ENCODE results near the gene ADAM12. TPM values are rescaled to one million over a fixed set of nuclear protein-coding genes. Genes with fewer than 3 reads are reported as not detected.

The ADAM12 gene
- total RNA-seq, 2 experiments from 2014 or later = 1.2 to 1.5 TPM

- POLR2A ChIA-PET = no interaction called here
- CTCF ChIA-PET = no interaction called here
- Histone ChIP-seq H3K4me1 (ENCODE audit: insufficient read depth, low read length) (no peaks in the 10 kb centered on the region), H3K27me3 (ENCODE audit: control insufficient read depth in 1 of 2, insufficient read depth in 2 of 2, low read length in 2 of 2) (no peaks in the 10 kb centered on the region), H3K4me3 (ENCODE audit: low read length) (no peak overlapping the region), H3K27ac (ENCODE audit: low read depth in 1 of 2, low read length in 2 of 2) (no peak overlapping the region), H3K36me3 (ENCODE audit: insufficient read depth, low read length) (no peaks in the 10 kb centered on the region), H3K9me3 (ENCODE audit: control insufficient read depth in 1 of 2, insufficient read depth in 1 of 2, low read length in 2 of 2) (peaks cover 0 to 7% of the 10 kb centered on the region in 2 experiments)
- DNase-seq = no peak
- H3K9me3 Mint-ChIP-seq = no peaks in the 10 kb centered on the region
- no peaks in the 10 kb centered on the region for H3K36me3 Mint-ChIP-seq (ENCODE audit: low read depth)
- ATAC-seq (ENCODE audit: poor library complexity) = no peak
- TF ChIP-seq CTCF (IDR thresholded peaks at IDR 0.05) = no peak
- H3K4me1 Mint-ChIP-seq (ENCODE audit: low read depth) = no peaks in the 10 kb centered on the region
- no peak overlapping the region for H3K4me3 Mint-ChIP-seq
- no peaks in the 10 kb centered on the region for H3K27me3 Mint-ChIP-seq
- no peak overlapping the region for H3K27ac Mint-ChIP-seq
- intact Hi-C loops (cut with DNase I, micrococcal nuclease) = no loop called here
These were observed 164.7 kb downstream of the ADAM12 start for GRCh38 chr10:126223512-126224067.

- Mint-ChIP-seq H3K4me3 (no peak overlapping the region), H3K36me3 (ENCODE audit: low read depth) (no peaks in the 10 kb centered on the region), H3K4me1 (ENCODE audit: low read depth) (no peaks in the 10 kb centered on the region), H3K9me3 (no peaks in the 10 kb centered on the region), H3K27me3 (no peaks in the 10 kb centered on the region), H3K27ac (no peak overlapping the region)
- CTCF ChIA-PET = no interaction called here
- H3K4me1 ChIP-seq (ENCODE audit: insufficient read depth, low read length) = no peaks in the 10 kb centered on the region
- intact Hi-C loops (cut with DNase I, micrococcal nuclease) = no loop called here
- no peaks in the 10 kb centered on the region for H3K36me3 ChIP-seq (ENCODE audit: insufficient read depth, low read length)
- H3K4me3 ChIP-seq (ENCODE audit: low read length) = no peak overlapping the region
- POLR2A ChIA-PET = no interaction called here
- no peak for TF ChIP-seq CTCF (IDR thresholded peaks at IDR 0.05)
- no peak overlapping the region for H3K27ac ChIP-seq (ENCODE audit: low read depth in 1 of 2, low read length in 2 of 2)
- H3K9me3 ChIP-seq (ENCODE audit: control insufficient read depth in 1 of 2, insufficient read depth in 1 of 2, low read length in 2 of 2) = peaks cover 0 to 7% of the 10 kb centered on the region in 2 experiments
- no peaks in the 10 kb centered on the region for H3K27me3 ChIP-seq (ENCODE audit: control insufficient read depth in 1 of 2, insufficient read depth in 2 of 2, low read length in 2 of 2)
- ATAC-seq (ENCODE audit: poor library complexity) = no peak
- DNase-seq = no peak
These were observed 165.4 kb downstream of the ADAM12 start for GRCh38 chr10:126222736-126223511.

- Histone ChIP-seq H3K27ac (ENCODE audit: low read depth in 1 of 2, low read length in 2 of 2) (no peak overlapping the region), H3K4me3 (ENCODE audit: low read length) (no peak overlapping the region), H3K4me1 (ENCODE audit: insufficient read depth, low read length) (no peaks in the 10 kb centered on the region), H3K36me3 (ENCODE audit: insufficient read depth, low read length) (no peaks in the 10 kb centered on the region), H3K27me3 (ENCODE audit: control insufficient read depth in 1 of 2, insufficient read depth in 2 of 2, low read length in 2 of 2) (no peaks in the 10 kb centered on the region), H3K9me3 (ENCODE audit: control insufficient read depth in 1 of 2, insufficient read depth in 1 of 2, low read length in 2 of 2) (peaks cover 0 to 7% of the 10 kb centered on the region in 2 experiments)
- H3K4me3 Mint-ChIP-seq = no peak overlapping the region
- ATAC-seq (ENCODE audit: poor library complexity) (no peak), DNase-seq (no peak)
- no peak for TF ChIP-seq CTCF (IDR thresholded peaks at IDR 0.05)
- POLR2A ChIA-PET = no interaction called here
- H3K27me3 Mint-ChIP-seq = no peaks in the 10 kb centered on the region
- CTCF ChIA-PET = no interaction called here
- H3K27ac Mint-ChIP-seq = no peak overlapping the region
- intact Hi-C loops (cut with DNase I, micrococcal nuclease) = no loop called here
- no peaks in the 10 kb centered on the region for H3K36me3 Mint-ChIP-seq (ENCODE audit: low read depth)
- H3K9me3 Mint-ChIP-seq = no peaks in the 10 kb centered on the region
- no peaks in the 10 kb centered on the region for H3K4me1 Mint-ChIP-seq (ENCODE audit: low read depth)
These were observed 166.4 kb downstream of the ADAM12 start for GRCh38 chr10:126221874-126222273.

Data from CD4-positive, alpha-beta T cell (primary cell).